HG03571 (cell line): ENCODE data around the gene GAREM1.

Experiments
- ATAC-seq: cut with Tn5 transposase; IDR thresholded peaks from one replicate; pipeline ENCODE4 v1.9.1; 2021; ENCODE audit not compliant: unreplicated experiment

The GAREM1 gene

DNA sequence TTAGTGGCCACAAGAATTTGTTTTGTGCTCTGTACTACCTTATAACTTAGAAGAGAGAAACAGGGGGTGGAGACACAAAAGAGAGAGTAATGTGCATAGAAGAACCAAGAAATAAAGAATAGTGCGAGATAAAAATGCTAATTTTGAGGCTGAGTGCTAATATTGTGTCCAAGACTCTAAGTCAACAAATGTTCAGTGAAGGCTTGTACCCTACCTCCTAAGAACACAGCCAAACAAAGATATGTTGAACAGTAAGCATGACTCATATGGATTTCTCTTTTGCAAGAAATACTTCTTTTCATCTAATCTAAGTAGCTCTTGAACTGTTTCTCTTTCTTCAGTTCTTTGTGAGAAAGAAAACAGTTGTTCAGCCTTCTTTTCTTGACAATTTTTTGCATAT, 45.2 kb downstream of the GAREM1 start:
- ATAC-seq = no peak

DNA sequence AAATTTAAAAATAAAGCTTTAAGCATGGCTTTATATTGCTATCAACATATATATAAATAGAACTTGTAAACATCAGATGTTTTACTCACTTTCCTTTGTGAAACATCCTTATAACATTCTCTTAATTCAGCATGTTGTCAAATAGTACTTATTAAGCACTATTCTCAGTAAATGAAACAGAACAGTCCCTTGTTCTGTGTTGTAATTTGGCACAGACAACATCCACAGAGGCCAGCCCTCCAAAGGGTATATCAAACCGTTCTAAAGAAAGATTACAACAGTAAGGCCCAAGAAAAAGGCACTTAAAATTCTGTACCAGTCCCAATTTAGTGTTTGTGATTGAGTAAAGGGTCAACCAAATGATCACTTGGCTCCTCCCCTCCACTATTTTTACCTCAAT, 46.0 kb downstream of the GAREM1 start:
- no peak for ATAC-seq

DNA sequence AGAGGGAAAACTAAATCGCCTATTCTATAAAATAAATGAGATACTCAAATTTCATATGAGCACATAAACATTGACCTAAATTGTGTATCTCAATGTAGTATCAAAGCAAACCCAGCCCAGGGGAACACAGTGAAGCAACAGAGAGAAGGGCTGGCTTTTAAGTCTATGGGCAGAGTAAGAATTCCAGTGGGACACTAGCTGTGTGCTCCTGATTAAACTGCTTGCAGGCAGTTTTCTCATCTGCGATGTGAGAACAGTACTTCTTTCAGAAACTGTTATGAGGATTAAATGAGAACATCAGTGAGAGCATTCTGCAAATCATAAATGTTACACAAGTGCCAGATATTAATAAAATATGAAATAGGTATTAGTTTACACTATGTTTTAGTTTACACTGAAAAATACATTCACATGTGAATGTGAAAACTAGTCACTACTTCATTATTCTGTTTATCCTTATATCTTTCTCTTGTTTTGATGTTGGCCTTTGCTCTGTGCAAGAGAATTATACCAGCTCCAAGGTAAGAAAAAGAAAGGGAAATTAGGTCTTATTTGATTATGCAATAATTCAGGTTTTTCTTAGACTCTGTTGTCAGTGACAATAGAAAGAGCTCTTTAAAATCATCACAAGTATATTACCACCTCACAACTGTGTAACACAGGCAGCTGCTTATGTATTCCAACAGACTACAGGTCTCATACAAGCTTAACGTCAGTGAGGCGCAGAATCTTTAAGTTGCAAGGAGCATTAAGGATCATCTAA, 47.5 kb downstream of the GAREM1 start:
- no peak for ATAC-seq

DNA sequence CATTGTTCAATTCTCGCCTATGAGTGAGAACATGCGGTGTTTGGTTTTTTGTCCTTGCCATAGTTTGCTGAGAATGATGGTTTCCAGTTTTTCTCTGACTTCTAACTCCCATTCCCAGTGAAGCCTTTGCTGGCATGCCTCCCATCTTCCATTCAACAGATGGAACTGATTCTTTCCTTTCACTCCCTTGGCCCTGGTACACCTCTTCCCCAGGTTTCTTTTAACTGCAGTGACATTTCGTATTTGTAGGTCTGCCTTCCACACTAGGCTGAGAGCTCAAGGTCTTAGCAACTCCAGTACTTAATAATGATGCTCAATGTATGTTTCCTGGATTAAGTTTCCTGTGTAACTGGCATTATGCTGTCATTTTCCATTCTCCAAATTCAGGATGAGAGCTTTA, 48.5 kb downstream of the GAREM1 start:
- ATAC-seq = no peak

DNA sequence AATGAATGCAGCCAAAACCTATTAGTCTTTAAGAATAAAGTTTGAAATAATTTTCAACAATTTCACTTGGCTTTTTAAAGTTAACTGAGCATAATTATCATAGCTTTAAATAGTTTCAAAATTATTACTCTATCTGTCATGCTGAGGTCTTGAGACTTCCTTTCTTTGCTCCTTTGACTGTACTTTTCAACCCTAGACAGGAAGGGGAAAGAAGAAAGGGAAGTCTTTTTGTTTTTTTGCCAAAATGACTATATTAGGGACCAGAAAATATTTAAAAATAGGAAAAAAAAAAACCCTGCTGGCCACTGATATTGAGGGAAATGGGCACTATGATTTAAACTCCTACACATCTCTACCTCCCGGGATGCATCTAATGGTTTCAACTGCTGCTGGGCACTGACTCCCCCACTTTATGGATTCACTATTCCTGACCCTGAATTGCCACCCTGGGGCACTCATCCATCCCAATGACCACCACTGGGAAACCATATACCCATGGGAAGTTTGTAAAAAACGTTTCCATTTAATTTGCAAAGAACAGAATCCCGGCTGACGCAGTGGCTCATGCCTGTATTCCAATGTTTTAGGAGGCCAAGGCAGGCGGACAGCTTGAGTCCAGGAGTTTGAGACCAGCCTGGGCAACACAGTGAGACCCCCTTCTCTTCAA, 50.5 kb downstream of the GAREM1 start:
- no peak for ATAC-seq

DNA sequence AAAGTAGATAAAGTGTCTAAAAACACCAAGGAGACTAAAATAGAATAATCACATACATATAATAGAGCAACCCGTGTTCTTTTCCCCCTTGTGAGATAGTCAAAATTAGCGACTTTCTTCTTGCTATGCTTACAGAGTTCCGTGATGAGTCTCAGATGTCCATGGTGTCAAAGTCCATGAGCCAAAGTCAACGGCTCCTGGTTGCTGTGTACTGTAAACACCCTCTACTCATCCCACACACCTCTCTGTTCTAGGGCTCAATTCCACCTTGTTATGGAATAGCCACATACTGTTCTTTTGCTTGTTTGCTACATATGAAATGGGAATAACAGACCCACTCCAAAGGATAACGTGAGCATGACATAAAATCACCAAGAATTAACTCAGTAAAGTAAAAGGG, 52.5 kb downstream of the GAREM1 start:
- ATAC-seq = no peak

DNA sequence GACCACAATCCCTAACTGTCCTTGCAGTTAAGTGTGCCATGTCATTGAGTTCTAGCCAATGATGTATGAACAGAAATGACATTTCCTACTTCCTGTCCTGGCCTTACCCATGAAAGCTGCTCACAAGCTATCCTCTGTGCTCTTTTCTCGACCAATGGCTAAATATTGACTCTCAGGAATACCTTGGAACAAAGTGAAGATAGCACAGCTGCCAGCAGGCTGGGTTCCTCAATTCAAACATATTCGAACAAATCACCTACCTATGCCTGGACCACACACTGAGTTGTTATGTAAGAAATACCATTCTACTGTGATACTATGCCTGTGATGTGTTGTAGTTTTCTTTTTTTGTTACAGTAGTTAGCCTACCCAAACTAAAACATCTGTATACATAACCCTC, 65.1 kb downstream of the GAREM1 start:
- ATAC-seq = no peak

DNA sequence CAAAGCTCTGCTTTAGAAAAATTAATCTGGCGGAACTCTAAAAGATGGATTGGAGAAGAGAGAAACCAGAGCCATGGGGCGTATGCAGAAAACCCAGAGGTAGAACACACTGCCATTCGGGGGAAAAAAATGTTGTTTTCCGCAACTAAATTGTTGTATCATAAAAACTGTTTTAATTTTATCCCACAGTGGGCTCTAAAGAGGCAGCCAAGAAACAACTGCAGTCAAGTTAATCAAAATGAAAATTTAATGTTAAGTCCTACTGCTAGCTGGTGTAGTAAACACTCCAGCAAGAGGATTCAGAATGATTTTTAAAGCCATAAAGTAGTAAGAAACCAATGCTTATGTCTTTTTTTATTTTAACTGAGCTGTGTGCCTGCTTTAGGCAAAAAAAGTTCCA, 69.1 kb downstream of the GAREM1 start:
- no peak for ATAC-seq

DNA sequence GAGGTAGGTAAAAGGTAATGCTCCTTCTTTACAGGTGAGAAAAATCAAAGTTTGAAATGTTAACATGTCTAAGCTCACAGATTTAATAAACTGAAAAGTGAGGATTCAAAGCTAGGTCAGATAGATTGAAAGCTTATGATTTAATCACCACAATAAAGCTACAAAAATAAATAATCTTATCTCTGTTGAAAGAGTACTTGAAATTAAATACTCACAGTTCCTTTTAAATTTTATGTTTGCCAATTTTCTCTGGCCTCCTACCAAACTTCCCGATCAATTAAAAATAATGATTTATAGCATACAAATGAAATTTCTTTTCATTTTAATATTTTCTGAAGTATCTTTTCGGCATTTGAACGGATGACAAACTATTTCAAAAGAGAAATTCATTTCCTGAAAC, 77.3 kb downstream of the GAREM1 start:
- no peak for ATAC-seq

DNA sequence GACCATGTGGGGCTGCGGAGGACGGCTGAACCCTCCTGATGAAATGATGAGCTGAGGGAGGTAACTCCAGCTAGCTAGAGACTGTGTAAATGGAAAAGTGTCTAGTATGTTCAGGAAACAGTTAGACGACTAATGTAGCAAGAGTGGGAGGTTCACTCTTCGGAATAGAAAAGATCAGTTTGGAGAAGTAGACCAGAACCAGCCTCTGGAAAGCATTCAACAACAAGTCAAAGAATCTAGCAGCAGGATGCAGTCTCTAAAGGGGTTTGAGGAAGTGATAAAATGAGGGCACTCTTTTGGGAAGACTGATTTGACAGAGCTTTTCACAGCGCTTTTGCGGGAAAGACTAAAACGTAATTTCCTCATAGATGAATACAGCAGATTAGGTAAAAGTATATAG, 79.6 kb downstream of the GAREM1 start:
- ATAC-seq = no peak

DNA sequence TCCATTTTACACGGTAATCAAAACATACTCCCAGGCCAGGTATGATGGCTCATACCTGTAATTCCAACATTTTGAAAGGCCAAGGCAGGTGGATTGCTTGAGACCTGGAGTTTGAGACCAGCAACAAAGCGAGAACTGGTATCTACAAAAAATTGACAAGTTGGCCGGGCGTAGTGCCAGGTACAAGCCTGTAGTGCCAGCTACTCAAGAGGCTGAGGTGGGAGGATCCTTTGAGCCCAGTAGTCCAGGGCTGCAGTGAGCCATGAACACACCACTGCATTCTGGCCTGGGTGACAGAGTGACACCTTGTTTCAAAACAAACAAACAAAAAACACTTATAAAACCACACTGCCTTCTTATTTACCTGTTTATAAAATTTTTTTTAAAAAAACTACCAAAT, 80.8 kb downstream of the GAREM1 start:
- no peak for ATAC-seq

DNA sequence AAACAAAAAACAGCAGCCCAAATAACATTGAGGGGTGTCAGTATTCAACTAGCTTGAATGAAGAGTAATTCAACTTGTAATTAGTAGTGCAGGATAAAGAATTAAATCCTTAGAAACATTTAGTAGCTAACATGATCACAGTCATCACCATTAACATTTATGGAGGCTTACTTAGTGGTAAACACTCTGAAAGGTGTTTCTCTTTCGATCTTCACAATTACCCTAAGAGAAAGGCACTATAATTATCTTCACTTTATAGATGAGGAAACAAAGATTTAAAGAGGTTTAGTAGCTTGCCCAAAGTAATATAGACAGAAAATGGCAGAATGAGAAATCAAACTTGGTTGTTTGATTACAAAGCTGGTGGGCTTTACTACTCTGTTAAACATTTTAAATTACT, 81.5 kb downstream of the GAREM1 start:
- no peak for ATAC-seq

DNA sequence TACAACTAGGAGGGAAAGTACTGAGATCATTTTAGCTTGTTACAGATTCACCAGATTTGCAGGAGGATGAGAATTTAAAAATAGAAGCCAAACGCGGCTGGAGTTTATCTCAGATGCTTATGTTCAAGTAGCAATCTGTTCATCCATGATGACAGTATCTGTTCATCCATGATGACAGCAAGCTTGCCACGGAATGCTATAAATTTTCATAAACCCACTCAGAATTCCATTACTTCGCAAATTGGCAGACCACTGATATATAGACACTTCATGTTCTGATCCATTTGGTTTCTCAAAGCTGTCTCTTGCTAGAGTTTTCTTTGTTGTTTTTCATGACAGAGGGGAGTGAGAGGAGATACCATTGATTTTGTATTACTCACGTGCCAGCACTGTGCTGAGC, 84.2 kb downstream of the GAREM1 start:
- ATAC-seq = no peak

DNA sequence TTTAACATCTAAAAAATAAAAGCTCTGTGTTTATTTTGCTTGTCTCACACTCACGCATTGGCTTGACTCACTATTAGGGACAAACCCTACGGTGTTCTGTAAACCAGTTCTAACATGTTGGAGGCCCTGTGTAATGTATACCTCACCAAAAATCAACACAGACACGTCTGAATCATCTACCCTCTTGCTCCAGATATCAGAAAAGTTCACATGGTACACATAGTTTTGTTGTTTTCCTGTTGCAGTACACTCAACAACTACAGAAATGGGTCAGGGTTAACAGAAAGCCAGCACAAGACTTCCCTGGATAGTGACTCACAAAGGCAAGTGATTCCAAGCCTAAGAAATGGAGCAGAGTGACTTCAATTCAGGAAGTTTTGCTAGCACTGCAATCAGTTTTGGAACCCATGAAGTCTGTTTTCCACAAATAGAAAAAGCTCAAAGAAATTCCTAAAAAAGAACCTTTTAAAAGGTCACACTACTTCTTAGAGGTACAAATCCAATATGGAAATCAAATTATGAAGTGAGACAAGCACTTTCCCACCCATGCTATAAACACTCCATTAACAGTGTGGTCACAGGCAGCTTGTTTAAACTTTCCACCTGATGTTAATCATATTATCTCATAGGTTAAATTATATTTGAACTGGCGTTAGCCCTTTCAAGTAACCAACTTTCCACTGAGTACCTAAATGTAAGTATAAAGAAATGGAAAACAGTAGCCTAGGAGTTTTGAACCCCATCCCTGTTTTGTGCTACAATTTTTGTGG, 87.4 kb downstream of the GAREM1 start:
- no peak for ATAC-seq

DNA sequence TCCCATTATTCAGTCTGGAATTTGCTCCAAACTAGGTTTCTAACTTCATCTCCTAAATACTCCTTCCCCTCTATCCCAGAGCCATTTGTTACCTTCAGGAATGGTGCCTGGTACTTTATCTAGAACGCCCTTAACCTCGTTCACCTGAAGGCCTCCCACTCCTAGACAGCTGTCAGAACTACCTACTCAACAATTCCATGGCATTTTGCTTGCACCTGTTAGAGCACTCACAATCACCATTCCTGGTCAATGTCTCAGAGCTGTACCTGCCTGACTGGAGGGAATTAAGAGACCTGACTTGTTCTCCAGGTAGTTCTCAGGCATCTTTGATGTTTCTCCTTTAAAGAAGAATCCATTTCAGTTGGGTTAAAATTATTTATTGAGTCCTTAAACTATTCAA, 88.9 kb downstream of the GAREM1 start:
- no peak for ATAC-seq

DNA sequence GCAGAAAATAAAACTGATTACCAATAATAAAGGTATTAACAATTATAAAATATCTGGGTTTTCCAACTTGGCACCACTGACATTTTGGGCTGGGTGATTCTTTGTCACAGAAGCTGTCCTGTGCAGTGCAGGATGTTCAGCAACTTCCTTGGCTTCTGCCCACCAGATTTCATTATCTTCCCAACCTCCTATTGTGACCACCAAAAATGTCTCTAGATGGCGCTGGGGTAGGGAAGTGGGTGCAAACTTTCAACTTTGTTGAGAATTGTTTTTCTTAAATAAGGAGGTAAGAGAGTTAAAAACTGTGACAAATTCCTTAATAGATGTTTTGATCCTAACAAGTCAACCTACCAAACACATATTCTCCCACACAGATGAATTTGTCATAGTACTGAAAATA, 90.1 kb downstream of the GAREM1 start:
- no peak for ATAC-seq

DNA sequence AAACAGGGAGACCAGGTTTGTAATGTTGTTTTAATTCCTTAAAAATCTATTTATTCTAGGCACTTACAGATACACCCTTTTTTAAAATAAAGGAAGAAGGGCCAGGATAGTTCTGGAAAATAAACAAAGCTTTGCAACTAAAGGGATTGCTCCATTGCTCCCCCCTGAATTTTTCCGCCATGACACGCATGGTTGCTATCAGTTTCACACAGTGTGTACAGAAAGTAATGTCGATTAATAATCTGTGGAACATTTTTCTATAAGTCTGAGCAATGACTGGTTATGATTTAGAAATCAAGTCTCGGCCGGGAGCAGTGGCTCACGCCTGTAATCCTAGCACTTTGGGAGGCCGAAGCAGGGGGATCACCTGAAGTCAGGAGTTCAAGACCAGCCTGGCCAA, 90.8 kb downstream of the GAREM1 start:
- no peak for ATAC-seq

DNA sequence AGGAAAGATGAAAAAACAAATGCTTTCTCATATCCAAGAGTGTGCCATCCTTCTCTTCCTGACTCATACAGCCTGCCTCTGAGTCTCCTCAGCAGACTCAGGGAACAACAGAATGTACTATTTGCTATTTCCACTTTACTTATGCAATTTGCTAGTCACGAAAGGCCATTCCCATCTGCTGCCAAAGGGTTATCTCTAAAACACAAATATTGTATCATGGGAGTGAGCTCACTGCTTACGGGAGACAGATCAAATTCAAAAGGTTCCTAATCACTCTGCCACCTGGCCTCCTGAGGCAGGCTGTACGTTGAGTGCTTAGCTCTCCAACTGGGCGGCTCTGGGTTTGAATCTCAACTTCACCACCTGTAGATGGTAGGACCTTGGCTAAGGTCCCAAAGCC, 92.0 kb downstream of the GAREM1 start:
- no peak for ATAC-seq

DNA sequence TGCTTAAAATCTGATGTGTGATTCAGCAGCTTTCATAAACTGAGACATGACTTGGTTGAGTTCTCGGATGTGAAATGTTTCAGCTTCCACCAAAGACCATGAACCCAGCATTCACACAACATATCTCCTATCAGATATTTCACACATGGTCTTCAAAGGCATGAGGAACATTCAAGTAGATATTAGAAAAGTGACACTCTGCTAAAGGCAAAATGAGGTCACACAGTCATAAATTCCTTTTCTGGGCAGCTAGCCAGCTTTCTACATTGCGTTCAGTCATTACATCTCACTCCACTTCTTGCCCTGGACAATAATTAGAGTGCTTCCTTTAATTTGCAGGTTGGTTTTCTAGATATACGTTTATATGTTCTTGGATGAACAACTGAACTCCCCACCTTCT, 96.7 kb downstream of the GAREM1 start:
- no peak for ATAC-seq

DNA sequence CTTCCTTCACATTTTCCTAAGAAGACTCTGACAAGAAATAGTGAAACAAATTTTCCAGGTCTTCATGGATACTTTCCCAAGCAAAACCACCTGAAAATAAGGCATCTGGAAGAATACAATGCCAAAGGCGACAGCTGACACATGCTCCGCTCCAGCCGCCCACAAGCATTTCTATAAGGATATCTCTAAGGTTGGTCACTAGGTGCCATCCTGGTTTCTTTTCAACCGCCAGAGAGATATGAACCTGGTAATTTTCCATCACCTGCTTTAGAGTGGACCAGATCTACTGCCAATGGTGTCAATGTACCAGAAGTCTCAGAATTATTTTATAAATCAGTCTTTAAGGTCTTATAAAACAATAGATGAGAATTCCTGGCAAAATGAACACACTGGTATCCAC, 97.2 kb downstream of the GAREM1 start:
- no peak for ATAC-seq

DNA sequence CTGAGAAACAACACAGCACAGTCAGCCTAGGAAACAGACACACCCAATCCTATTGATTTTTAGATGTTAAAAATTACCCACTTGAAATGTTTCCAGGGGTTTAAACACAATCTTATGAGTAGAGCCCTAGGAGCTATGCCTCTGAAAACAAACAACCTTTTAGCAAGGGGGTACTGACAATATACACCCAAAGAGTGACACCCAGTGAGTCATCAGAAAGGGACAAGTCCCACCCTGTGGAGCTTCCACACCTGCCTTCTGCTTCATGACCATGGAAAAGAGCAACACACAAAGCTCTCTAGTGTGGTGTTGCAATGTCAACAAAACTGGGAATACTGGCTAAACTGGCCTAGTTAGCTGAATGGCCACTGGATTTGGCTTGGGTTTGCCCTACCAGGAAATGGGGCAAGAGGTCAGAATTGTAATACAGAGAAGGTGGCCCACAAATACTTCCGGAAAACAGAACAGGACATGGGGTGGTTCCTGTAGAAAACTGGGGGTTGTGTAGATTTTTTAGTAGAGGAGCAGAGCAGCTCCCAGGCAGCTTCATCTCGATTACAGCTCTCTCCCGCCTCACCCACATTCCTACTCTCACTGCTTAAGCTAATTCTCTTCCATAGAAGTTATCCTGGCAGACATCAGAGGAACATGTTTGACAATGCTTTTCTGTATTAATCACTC, 98.2 kb downstream of the GAREM1 start:
- no peak for ATAC-seq

DNA sequence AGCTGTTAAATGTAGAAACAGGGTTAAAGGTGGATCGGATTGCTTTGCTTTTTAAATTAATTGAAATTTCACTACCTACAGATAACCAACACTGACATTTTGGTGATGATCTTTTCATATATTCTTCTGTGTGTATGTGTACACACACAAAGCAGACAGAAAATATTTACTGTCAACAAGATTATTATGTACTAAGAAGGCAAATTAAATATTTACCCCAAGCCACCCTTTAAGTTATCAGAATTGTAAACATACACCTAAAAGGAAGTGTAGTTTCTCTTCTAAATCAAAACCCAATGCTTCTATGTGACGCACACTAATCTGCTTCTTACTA, 98.7 kb downstream of the GAREM1 start:
- ATAC-seq = no peak
